ENCODE results near the gene TMEM132A.
"Not testable (repeated sequence)": the region's sequence is repeated elsewhere in the genome, so short reads cannot be mapped to it uniquely, and the experiment has no call there.

Gene TMEM132A

DNA sequence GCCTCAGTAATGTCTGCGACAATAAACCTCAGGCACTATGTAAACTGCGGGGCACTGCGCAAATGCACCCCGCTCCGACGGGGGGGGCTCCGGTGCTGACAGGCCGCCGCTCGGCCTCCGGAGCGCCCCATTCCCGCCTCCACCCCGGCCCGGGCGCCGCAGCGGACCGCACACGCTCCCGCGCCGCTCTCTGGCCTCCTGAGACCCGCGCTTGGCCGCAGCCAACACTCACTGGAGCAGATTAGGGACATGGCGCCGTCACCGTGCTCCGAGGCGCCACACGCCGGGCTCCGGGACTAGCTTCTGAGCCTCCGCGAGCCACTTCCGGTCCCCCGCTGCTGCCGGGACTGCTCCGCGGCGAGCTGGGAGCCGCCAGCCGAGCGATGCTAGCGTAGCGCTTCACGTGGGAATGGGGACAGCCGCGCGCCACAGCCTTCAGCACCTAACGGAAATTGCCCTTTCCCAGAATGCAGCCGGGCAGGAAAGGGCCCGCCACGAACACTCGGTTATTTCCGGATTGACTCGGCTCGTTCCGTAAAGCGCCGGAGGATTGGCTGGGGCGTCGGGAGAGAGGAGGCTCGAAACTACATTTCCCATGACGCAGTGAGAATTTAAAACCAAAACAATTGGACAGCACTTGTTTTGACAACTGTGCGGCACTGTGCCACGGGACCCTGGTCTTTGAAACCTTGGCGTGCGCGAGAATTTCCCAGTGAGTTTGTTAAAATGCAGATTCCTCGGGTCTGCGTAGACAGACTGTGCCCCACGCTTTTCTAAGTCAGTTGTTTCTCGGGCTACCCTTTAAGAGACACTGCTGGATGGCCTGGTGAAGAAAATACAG lies 17.9 kb upstream of the TMEM132A start, which contains the start of gene PRPF19:
Gene PRPF19, minus strand, starts transcription at position 454 of the 841 bp plus-strand sequence. Its CDS starts 203 bp downstream, at position 251.
- peak; percentile 99 for DNase-seq

- DNase-seq = no peak
Observed at GRCh38 chr11:60908803-60909202, 15.5 kb upstream of the TMEM132A start.

GRCh38 chr11:60909680-60910280 lies 14.5 kb upstream of the TMEM132A start:
- not testable (repeated sequence) for DNase-seq

- DNase-seq = no peak
Observed at GRCh38 chr11:60910281-60910687, 14.0 kb upstream of the TMEM132A start.

- DNase-seq = no peak
Observed at GRCh38 chr11:60910711-60911380, 13.4 kb upstream of the TMEM132A start.

- no peak for DNase-seq
Observed at GRCh38 chr11:60912223-60912850, 11.9 kb upstream of the TMEM132A start.

DNA sequence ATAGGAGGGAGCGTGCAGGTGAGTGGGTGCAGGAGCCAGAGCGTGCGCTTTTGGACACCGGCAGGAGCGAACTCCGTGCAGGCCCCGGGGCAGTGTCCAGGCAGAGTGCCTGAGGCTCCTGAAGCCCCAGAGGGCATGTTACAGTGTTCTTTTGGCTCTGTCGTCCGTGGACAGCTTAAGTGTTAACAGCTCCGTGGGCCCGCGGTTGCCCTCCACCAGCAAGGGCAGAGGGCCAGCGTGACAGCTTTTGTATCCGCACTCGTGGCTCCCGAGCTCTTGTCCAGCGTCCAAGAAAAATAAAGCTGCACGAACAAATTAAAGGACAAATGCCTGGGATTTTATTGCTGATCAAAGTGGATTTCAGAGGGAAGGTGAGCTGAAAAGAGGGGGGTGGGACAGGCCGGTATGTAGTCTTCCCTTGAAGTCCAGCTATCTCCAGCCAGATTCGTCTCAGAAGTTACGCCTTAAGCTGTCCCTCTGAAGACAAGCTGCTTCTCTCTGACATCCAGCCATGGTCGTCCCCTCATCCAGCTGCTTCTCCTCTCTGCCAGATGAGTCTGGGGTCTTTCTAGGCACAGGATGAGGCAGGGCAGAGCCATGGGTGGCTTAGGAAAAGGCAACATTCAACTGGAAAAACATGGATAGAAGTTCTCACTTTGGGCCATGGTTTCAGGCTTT lies 11.3 kb upstream of the TMEM132A start:
- DNase-seq = no peak

- DNase-seq = peak; percentile 86
Observed at GRCh38 chr11:60913793-60914632, 10.2 kb upstream of the TMEM132A start, which contains the start of gene TMEM109. TSS of gene TMEM109 (plus strand) at chr11:60914158. CDS start at chr11:60919694, 5,536 bp downstream.

DNA sequence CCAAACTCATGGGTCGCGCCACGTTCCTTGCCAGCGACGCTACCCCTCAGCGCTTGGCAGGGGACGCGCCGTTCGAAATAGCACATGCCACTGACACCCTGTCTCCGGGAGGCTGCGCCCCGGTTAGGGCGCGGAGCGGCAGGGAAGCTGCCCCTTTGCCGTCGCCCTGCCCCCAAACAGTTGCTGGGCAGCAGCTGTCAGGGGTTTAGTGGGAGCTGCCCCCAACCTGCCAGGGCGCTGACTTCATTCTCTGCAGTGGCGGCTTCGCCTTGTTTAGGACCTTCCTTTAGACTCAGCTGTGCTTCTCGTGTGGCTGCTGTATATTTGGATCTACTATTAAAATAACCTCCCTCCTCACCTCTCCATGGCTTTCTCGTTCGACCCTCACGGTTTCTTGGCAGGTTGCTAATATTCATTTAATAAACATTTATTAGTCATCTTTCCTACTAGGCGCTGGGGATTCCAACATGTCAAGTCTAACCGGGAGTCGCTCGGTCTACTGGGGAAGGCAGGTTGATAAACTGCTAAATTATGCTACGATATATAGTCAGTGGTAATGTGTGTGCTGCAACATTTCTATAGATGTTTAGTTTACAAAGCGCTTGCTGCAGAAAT lies 9.5 kb upstream of the TMEM132A start:
- DNase-seq = peak; percentile 28

GRCh38 chr11:60915248-60915914 lies 8.9 kb upstream of the TMEM132A start:
- DNase-seq = peak; percentile 64

- DNase-seq = no peak
Observed at GRCh38 chr11:60916669-60917206, 7.5 kb upstream of the TMEM132A start.

- no peak for DNase-seq
Observed at GRCh38 chr11:60917267-60917666, 7.0 kb upstream of the TMEM132A start.

- no peak for DNase-seq
Observed at GRCh38 chr11:60918251-60918938, 5.9 kb upstream of the TMEM132A start.

- DNase-seq = no peak
Observed at GRCh38 chr11:60918939-60919265, 5.4 kb upstream of the TMEM132A start.

GRCh38 chr11:60919320-60919719 lies 4.9 kb upstream of the TMEM132A start:
- no peak for DNase-seq

GRCh38 chr11:60919956-60920355 lies 4.3 kb upstream of the TMEM132A start:
- no peak for DNase-seq

- DNase-seq = no peak
Observed at GRCh38 chr11:60921259-60921658, 3.0 kb upstream of the TMEM132A start.

DNA sequence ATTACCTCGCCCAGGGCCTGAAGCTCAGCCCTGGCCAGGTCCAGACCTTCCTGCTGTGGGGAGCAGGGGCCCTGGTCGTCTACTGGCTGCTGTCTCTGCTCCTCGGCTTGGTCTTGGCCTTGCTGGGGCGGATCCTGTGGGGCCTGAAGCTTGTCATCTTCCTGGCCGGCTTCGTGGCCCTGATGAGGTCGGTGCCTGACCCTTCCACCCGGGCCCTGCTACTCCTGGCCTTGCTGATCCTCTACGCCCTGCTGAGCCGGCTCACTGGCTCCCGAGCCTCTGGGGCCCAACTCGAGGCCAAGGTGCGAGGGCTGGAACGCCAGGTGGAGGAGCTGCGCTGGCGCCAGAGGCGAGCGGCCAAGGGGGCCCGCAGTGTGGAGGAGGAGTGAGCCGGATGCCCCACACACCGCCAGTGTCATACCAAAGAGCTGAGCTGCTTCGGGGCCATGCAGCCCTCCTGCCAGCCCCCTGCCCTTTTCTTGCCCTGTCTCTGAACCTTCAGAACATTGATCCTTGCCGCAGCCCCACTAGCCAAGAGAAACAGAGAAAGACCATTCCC lies 2.4 kb upstream of the TMEM132A start:
- DNase-seq = no peak

DNA sequence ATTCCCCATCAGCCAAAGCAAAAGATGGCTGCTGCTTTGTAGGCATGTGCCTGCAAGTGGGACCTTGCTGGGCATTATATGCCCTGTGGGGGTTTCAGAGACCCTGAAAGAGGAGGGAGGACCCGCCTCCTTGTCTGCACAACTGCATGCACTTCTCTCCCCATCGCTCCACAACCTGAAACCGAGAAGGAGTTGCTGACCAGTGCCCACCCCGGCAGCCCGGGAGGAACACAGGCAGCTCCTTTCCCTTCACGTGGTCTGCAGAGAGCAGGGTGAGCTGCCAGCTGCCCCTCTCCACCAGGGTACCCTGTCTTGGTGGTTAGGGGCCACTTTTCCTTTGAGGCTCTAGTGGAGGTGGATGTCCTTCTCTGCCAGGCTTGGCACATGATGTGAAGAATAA lies 1.4 kb upstream of the TMEM132A start:
- DNase-seq = no peak

Data from activated CD4-positive, alpha-beta T cell treated with anti-CD3 and anti-CD28 coated beads, Interleukin-2, amount 50 U/mL, for 1 hour (primary cell).